ENCODE data around the gene TNFSF13B. TPM values are rescaled to one million over a fixed set of nuclear protein-coding genes. Genes with fewer than 3 reads are reported as not detected.

TNFSF13B gene
- total RNA-seq, 4 donors from 2014 or later: 0.31 to 2.2 (median 0.62) TPM; not detected in 1

DNA sequence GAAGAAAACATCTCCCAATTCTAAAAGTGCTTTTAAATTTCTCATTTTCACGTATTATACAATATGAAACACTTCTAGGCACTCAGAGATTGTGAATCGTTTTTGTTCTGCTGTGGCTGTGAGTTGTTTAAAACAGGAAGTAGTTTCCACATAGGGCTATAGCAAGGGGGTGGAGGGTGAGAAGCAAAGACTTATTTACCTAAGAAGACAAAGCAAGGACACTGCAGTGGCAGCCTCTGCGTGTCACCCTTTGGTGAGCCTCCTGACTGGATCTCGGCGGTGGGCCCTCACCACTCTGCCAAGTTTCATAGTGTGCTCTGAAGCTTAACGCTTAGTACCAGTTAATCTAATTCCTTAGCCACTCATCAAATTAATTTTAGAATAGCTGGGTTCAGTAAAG is 56.8 kb downstream of the TNFSF13B start:
- no peaks in the 10 kb centered on the region for H3K27me3 ChIP-seq
- in situ Hi-C loops (cut with MboI; ENCODE audit: low sequenced_read_pairs in 4 of 4): loop anchor here in 2 of 4 donors (10.0 to 25.0 kb wide), 3 partner anchors 178 to 568 kb away; no protein-coding TSS in a partner anchor
- no peak overlapping the region for H3K4me3 ChIP-seq
- H3K4me1 ChIP-seq: no peaks in the 10 kb centered on the region
- H3K36me3 ChIP-seq: no peaks in the 10 kb centered on the region
- no peak overlapping the region for H3K27ac ChIP-seq
- no peaks in the 10 kb centered on the region for H3K9me3 ChIP-seq
- intact Hi-C loops (cut with DNase I; ENCODE audit: low total_unique reads): no loop called here
- no peak for ATAC-seq
- TF ChIP-seq POLR2A (IDR thresholded peaks at IDR 0.05) (no peak), CTCF (IDR thresholded peaks at IDR 0.05 in 4 of 5, conservative IDR thresholded peaks at IDR 0.05 in 1 of 5) (no peak)
- no peak for DNase-seq

DNA sequence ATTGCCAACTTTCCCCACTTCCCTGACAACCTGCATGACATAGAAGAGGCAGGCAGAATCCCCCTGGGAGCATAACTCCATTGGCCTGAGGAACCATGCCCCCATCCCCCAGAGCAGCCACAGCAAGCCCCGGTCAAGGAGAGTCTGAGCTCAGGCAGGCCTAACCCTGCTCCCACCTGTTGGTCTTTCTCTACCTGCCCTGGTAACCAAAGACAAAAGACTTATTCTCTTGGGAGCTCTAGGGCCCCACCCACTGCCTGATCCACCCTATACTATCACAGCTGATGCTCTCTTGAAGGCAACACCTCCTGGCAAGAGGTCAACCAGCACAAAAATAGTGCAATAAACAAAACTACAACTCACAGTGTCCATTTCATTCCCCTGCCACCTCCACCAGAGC is 59.3 kb downstream of the TNFSF13B start:
- in situ Hi-C loops (cut with MboI; ENCODE audit: low sequenced_read_pairs in 4 of 4) (loop anchor here in 2 of 4 donors (10.0 to 25.0 kb wide), 3 partner anchors 176 to 566 kb away; no protein-coding TSS in a partner anchor), intact Hi-C loops (cut with DNase I; ENCODE audit: low total_unique reads) (no loop called here)
- ATAC-seq: no peak
- Histone ChIP-seq H3K27me3 (no peaks in the 10 kb centered on the region), H3K4me1 (no peaks in the 10 kb centered on the region), H3K27ac (no peak overlapping the region), H3K9me3 (no peaks in the 10 kb centered on the region), H3K36me3 (no peaks in the 10 kb centered on the region), H3K4me3 (no peak overlapping the region)
- DNase-seq: no peak
- TF ChIP-seq POLR2A (IDR thresholded peaks at IDR 0.05) (no peak), CTCF (IDR thresholded peaks at IDR 0.05 in 4 of 5, conservative IDR thresholded peaks at IDR 0.05 in 1 of 5) (no peak)

DNA sequence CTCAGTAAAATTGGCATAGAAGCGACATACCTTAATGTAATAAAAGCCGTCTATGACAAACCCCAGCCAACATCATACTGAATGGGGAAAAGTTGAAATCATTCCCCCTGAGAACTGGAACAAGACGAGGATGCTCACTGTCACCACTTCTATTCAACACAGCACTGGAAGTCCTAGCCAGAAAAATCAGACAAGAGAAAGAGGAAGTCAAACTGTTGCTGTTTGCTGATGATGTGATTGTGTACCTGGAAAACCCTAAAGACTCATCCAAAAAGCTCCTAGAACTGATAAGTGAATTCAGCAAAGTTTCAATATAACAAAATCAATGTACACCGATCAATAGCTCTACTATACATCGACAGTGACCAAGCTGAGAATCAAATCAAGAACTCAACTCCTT is 63.3 kb downstream of the TNFSF13B start:
- no peak for DNase-seq
- Histone ChIP-seq H3K27me3 (no peaks in the 10 kb centered on the region), H3K9me3 (no peaks in the 10 kb centered on the region), H3K36me3 (no peaks in the 10 kb centered on the region), H3K4me3 (no peak overlapping the region), H3K27ac (no peak overlapping the region), H3K4me1 (no peaks in the 10 kb centered on the region)
- in situ Hi-C loops (cut with MboI; ENCODE audit: low sequenced_read_pairs in 4 of 4) (loop anchor here in 1 of 4 donors (25.0 kb wide), 1 partner anchor 555 kb away; no protein-coding TSS in a partner anchor), intact Hi-C loops (cut with DNase I; ENCODE audit: low total_unique reads) (no loop called here)
- ATAC-seq: no peak
- TF ChIP-seq POLR2A (IDR thresholded peaks at IDR 0.05) (no peak), CTCF (IDR thresholded peaks at IDR 0.05 in 4 of 5, conservative IDR thresholded peaks at IDR 0.05 in 1 of 5) (no peak)

DNA sequence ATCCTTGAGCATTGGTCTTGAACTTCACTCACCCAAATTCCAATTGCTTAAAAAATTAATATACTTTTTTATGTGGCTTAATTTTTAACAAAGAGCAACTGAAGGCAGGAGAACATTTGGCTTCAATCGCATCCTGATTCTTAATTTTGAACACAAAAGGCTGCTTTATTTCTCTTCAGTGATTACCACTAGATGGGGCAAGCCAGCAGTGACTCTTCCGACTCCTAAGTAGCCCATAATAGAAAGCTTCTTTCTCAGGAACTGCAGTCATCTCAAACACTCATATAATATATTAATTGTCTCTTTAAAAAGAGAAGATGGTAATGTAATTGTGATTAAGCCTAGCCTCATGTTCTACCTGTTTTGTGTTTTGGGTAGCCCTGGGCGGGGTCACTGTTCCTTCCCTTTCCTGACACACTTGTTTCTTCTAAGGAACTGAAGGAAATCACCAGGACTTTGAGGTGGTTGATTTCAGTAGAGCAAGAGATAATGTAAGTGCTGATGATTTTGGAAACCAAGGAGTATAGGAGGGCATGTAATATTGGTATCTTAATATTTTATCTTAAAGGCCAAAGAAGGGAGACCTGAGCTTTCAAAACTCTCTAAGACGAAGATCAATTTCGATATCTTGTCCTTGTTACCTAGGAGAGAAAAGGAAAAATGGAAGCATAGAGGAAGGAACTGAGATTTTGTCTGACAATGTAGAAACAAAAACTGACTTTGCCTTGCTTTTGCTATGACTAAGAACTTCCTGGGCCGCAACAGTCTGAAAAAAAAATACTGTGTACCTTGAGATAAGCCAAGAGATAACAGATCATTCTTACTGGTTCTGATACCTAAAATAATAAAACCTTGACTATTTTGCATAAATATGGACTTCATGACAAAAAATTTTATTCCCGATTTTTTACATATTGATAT is 73.1 kb downstream of the TNFSF13B start:
- no peaks in the 10 kb centered on the region for H3K9me3 ChIP-seq
- TF ChIP-seq CTCF (IDR thresholded peaks at IDR 0.05 in 4 of 5, conservative IDR thresholded peaks at IDR 0.05 in 1 of 5) (no peak), POLR2A (IDR thresholded peaks at IDR 0.05) (no peak)
- no peak overlapping the region for H3K27ac ChIP-seq
- DNase-seq (no peak), ATAC-seq (no peak)
- H3K4me1 ChIP-seq: no peaks in the 10 kb centered on the region
- in situ Hi-C loops (cut with MboI; ENCODE audit: low sequenced_read_pairs in 4 of 4): loop anchor here in 1 of 4 donors (25.0 kb wide), 1 partner anchor 545 kb away; no protein-coding TSS in a partner anchor
- H3K4me3 ChIP-seq: no peak overlapping the region
- H3K36me3 ChIP-seq: no peaks in the 10 kb centered on the region
- no peaks in the 10 kb centered on the region for H3K27me3 ChIP-seq
- intact Hi-C loops (cut with DNase I; ENCODE audit: low total_unique reads): no loop called here

All from gastrocnemius medialis (tissue), 4 donors.